GM15510 (cell line): ENCODE data around the gene SLK.

Experiments used
- POLR2A ChIP-seq: IDR thresholded peaks from 3 replicates; pipeline ENCODE4 v1.6.1; 2011; ENCODE audit warnings: borderline replicate concordance; ENCODE audit not compliant: insufficient read length; ENCODE audit errors: extremely low read depth

Gene SLK

DNA sequence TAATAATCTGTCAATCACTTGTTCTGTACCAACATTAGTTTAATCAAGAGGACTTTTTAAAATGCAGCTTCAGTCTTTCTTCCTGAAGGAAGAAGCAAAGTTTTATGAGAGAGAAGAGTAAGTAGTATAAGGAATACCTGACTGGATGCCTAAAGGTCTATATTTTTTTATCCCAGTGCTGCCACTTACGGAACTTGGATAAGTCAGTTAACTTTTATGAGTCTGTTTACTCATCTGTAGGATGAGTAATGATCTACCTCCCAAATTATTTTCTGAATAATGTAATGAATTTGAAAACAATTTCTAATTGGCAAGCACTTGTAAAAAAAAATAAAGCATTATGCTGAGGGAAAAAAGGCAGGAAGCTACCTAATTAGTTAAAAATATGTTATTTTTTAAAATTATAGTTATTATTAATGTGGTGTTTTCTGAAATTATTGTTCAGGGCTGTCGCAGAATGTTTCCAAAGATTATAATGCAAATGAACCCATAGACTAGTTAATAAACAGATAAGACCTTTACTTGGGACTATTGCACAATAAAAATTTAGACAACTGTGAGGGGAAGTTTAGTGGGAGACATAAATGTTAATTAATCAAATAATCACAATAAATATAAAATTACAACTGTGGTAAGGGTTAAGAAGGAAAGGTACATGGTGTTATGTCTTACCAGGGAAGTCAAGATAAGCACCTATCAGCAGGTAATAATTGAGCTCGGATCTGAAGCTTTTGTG is 24.6 kb downstream of the SLK start:
- TF ChIP-seq POLR2A, result no peak

DNA sequence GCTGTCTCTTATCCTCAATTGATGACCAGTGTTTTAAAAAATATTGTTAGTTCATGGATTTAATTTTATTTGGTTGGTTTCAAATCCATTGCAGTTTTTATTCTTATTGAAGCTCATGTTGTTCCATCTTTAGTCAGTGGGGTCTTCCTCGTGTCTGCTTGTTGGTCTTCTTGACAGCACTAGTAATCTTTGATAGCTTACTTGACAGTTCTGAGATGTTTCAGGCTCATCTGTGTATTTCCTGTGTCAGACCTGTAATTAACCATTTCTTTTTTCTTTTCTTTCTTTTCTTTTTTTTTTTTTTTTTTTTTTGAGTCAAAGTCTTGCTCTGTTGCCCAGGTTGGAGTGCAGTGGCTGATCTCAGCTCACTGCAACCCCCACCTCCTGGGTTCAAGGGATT is 28.2 kb downstream of the SLK start:
- TF ChIP-seq POLR2A, result no peak

DNA sequence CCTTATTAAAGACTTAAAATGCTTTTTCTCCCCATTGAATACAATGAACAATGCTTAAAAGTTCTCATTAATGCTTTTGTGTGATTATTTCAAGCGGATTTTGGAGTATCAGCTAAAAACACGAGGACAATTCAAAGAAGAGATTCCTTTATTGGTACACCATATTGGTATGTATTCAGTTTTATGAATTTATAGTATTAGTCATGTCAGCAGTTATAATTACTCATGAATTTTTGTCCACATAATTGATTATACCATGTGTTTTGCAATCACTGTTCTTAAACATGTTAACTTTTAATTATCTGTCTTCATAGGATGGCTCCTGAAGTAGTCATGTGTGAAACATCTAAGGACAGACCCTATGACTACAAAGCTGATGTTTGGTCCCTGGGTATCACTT is 31.9 kb downstream of the SLK start:
- no peak for TF ChIP-seq POLR2A

DNA sequence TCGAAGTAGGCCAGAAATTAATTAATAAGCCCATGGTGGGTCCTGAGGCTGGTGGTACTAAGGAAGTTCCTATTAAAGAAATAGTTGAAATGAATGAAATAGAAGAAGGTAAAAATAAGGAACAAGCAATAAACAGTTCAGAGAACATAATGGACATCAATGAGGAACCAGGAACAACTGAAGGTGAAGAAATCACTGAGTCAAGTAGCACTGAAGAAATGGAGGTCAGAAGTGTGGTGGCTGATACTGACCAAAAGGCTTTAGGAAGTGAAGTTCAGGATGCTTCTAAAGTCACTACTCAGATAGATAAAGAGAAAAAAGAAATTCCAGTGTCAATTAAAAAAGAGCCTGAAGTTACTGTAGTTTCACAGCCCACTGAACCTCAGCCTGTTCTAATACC is 36.0 kb downstream of the SLK start:
- no peak for TF ChIP-seq POLR2A

DNA sequence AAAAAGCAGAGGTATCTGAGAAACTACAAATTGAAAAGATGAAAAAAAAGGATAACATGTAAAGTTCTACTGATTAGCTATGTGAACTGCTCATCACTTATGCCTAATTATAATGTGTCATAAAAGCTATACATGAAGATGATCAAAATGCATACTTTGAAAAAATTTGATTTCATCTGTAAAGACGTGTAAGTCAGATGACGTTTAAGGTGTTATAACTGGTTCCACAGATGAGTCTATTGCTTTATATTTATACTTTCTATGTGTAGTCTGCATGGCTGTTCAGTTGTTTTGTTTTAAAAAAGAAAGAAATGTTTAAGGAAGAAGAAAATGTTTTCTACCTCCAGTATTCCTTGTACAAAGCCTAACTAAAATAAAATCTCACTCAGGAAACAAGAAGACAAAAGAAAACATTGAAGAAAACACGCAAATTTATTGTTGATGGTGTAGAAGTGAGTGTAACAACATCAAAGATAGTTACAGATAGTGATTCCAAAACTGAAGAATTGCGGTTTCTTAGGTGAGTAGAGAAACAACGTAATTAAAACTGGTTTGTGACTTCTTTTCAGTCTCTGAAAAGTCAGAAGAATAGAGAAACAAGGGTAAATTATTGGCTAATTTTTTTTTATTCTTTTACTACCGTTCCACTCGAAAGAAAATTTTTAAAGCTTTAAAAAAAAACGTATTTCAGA is 38.4 kb downstream of the SLK start:
- TF ChIP-seq POLR2A, result no peak

DNA sequence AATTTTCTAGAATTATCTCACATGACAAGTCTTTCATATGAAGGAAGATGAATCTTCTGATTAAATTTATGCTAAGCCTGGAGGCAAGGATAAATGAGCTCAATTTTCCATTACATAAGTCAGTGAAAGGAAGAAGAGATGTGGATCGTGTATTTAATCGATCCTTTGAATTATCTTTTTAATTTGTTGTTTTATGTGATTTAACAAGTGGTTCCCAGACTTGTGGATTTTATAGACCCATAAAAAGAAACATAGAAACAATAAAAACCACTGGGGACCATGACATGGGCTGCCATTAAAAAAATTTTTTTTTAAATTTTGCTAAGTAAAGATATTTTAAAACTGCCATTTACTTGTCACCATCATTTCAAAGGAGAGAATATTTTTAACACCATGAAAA is 45.0 kb downstream of the SLK start:
- TF ChIP-seq POLR2A, result no peak

DNA sequence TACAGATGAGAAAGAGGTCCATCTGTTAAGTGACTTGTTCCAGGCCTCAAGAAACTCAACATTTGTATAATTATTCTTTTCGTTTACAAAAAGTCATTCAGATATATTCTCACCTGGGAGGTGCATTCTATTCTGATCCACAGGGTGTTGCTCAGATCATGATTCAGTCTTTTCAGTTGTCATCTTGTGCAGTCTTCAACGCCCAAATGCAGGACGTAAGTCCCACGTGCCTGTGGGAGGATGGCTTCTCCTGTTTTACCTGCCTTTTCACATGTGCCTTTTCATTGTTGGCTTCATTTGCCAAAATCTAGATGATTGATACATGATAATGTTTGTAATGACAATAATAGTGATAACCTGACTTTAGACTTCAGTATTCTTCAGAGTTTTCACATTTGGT is 46.5 kb downstream of the SLK start:
- no peak for TF ChIP-seq POLR2A

DNA sequence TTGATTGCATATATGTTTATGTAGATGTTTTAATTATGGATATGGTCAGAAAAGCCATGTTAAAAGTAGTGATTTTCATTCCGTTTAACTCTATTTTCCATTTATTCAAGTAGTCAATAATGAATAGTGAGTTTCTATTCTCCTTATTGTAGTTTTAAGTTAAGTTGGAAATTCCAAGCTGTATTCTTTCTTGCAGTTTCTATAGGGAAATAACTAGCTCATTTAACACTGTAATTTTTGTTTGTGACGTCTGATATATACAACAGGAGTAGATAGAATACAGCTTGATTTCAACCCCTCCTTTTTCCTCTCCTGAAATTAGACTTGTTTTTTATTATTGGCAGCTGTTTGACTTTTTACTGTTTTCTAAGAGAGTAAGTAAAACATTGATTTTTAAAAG is 47.2 kb downstream of the SLK start:
- TF ChIP-seq POLR2A, result no peak

DNA sequence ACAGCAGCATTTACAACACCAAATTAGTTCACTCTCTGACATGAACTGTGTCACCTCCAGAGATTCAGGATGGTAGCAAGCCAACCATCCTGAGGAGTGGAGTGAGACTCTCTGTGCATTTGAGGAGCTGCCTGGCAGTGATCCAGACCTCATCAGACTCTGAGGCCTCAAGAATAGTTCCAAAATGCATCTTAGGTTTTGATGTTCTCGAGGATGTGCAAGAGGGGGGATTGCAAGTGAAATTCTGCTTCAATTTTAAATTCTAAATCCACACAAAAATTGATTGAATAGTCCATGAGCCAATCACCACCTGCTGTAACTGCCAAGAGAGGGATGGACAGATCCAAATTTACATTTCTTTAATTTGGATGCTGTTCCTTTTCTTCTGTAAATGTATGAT is 49.7 kb downstream of the SLK start:
- no peak for TF ChIP-seq POLR2A

DNA sequence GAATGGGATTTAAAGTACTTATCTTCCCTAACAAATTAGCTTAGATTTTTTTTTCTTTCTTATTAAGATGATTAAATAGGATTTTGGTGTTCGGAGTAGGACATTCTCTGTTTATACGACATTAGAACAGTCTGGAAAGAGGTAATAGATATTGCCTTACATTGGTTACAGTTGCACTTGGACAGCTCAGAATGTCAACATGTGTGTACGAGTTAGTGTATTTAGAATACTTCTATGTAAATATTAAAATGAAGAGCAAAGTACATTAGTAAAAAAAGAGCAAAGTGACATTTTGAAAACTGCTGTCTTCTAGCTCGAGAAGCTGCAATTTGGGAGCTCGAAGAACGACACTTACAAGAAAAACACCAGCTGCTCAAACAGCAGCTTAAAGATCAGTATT is 51.5 kb downstream of the SLK start:
- no peak for TF ChIP-seq POLR2A

DNA sequence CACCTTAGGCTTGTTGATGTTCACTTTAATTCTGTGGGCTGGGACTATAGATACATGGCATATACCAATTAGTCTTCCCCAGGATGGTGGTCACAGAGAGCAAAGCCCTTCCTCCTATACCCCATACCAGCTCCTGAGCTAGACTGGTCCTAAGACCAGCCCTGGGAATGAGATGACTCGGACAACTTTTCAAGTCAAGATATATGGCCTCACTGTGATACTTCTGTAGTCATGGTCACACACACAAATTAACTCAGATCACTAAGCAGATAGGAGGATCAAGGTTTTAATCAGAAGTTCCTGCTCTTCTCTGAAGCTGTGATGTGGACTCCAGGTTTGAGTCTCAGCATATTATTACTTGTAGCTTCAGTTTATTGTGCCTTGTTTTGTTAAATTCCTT is 53.1 kb downstream of the SLK start:
- TF ChIP-seq POLR2A, result no peak

DNA sequence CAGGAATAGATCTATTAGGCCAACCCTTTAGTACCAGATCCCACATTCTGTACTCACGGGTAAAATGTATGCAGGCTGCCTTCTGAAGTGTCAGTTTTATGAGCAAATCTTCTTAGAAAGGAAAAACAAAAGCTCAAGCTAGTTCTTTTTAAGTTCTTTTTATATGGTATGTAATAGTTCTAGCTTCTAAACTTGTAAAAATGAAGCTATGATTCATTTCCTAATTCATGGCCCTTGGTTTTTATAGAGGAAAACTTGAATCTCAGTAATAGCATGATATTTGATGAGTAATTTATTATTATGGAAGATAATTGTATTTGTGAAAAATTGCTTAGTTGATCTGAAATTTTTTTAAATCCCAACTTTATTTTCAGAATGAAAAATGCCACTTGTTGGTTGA is 54.3 kb downstream of the SLK start:
- TF ChIP-seq POLR2A, result no peak

DNA sequence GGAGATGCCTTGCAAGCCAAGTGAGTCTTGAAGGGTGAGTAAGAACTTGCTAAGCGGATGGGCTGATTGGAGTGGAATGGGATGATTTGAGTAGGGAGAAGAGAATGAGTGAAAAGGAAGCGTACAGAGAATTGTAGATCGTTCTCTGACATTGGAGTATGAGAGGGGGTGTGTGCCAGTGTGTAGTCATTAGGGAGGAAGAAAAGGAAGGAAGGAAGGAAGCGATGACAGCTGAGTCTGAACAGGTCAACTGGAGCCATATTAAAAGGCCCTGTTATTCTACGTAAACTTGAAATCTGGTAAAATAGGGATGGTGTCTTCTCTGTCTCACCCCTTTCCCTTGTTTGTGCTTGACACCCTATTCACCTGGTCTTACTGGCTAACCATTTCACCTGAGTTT is 55.1 kb downstream of the SLK start:
- no peak for TF ChIP-seq POLR2A

DNA sequence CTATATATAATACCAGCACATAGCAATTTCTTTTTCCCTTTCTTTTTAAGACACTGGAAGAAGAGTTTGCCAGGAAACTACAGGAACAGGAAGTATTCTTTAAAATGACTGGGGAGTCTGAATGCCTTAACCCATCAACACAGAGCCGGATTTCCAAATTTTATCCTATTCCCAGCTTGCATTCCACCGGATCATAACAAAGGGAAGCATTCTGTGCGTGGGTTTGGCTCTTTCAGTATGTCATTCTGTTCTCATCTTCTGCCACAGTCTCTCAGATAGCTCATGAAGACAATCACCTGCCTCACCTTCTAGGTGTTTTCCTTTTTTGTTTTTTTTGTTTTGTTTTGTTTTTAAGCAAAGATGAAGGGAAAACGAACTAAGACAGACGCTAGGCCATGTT is 58.6 kb downstream of the SLK start:
- no peak for TF ChIP-seq POLR2A

DNA sequence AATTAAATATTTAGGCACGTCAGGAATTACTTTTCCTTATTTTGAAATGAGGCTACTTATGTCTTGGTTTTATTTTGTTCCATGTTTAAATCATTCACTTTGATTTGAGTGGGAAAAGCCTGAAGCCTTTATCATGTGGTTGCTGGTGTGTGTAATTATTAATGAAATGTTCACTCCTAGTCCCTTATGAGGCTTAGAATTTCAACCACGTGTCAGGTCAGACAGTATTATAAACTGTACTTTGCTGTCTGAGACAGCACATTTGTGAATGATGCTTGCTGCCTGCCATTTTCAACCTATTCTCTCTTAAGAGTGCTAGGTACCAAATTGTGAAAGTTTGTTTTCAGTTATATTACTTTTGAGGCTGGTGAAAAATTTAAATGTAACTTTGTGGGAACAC is 59.8 kb downstream of the SLK start:
- TF ChIP-seq POLR2A, result no peak

DNA sequence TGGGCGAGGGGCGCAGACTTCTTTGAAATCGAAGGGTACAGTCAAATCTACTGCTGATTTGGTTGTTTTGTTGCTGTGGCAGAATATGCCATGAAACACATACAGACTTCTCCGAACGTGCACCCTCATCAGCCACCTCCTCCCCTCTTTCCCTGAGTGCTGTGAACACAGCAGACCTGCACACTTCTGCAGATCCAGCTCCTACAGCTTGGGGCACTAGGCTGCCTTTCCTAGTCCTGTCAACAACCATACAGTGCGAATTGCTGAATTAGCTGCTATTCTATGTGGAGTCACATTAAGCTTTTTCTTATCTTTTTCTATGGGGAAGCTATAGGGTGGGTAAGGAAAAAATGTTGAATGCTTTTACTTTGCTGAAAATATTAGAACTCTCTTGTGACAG is 61.2 kb downstream of the SLK start:
- no peak for TF ChIP-seq POLR2A
